ENCODE data around the gene ERICH4. TPM values are rescaled to one million over a fixed set of nuclear protein-coding genes. Genes with fewer than 3 reads are reported as not detected.

Gene ERICH4
- total RNA-seq, 3 donors from 2014 or later (not counting 1 experiment from before 2014, with no cell fraction given), result not detected

GRCh38 chr19:41430922-41431321 lies 12.0 kb upstream of the ERICH4 start:
- no peak for TF ChIP-seq CTCF (IDR thresholded peaks at IDR 0.05)
- Mint-ChIP-seq H3K4me1 (peaks cover 10 to 28% of the 10 kb centered on the region in 2 donors), H3K36me3 (no peaks in the 10 kb centered on the region), H3K27ac (peak overlapping the region in 1 of 2 donors; percentile 29), H3K4me3 (no peak overlapping the region), H3K9me3 (no peaks in the 10 kb centered on the region), H3K27me3 (ENCODE audit: low read depth in 2 of 2) (no peaks in the 10 kb centered on the region)
- no peak overlapping the region for H3K27ac ChIP-seq (ENCODE audit: low read length)
- intact Hi-C loops (cut with micrococcal nuclease), result no loop called here
- 85% methylated on average over 6 of the region's 6 CpGs for WGBS (ENCODE audit: insufficient coverage)
- no peaks in the 10 kb centered on the region for H3K27me3 ChIP-seq (ENCODE audit: control insufficient read depth, insufficient read depth, low read length)
- no peak for DNase-seq
- peaks cover 29% of the 10 kb centered on the region for H3K4me1 ChIP-seq (ENCODE audit: control insufficient read depth, insufficient read depth, low read length)
- H3K4me3 ChIP-seq (ENCODE audit: low read length), result no peak overlapping the region
- no peak for ATAC-seq
- H3K9me3 ChIP-seq (ENCODE audit: control insufficient read depth, insufficient read depth, low read length), result no peaks in the 10 kb centered on the region
- H3K36me3 ChIP-seq (ENCODE audit: control insufficient read depth, insufficient read depth, low read length), result peaks cover 26% of the 10 kb centered on the region

GRCh38 chr19:41431426-41432386 lies 11.2 kb upstream of the ERICH4 start:
- ATAC-seq (no peak), DNase-seq (peak in 1 of 2 donors; percentile 33)
- Histone ChIP-seq H3K9me3 (ENCODE audit: control insufficient read depth, insufficient read depth, low read length) (no peaks in the 10 kb centered on the region), H3K4me1 (ENCODE audit: control insufficient read depth, insufficient read depth, low read length) (peaks cover 27% of the 10 kb centered on the region), H3K4me3 (ENCODE audit: low read length) (no peak overlapping the region), H3K27ac (ENCODE audit: low read length) (no peak overlapping the region), H3K36me3 (ENCODE audit: control insufficient read depth, insufficient read depth, low read length) (peaks cover 26% of the 10 kb centered on the region), H3K27me3 (ENCODE audit: control insufficient read depth, insufficient read depth, low read length) (no peaks in the 10 kb centered on the region)
- H3K9me3 Mint-ChIP-seq, result no peaks in the 10 kb centered on the region
- peak overlapping the region in 1 of 2 donors; percentile 29 for H3K27ac Mint-ChIP-seq
- H3K36me3 Mint-ChIP-seq, result no peaks in the 10 kb centered on the region
- H3K4me3 Mint-ChIP-seq, result no peak overlapping the region
- no peaks in the 10 kb centered on the region for H3K27me3 Mint-ChIP-seq (ENCODE audit: low read depth in 2 of 2)
- no peak for TF ChIP-seq CTCF (IDR thresholded peaks at IDR 0.05)
- peaks cover 9 to 25% of the 10 kb centered on the region in 2 donors for H3K4me1 Mint-ChIP-seq
- 79% methylated on average over 23 of the region's 23 CpGs for WGBS (ENCODE audit: insufficient coverage)
- intact Hi-C loops (cut with micrococcal nuclease), result no loop called here

- Mint-ChIP-seq H3K36me3 (no peaks in the 10 kb centered on the region), H3K27ac (no peak overlapping the region), H3K4me1 (peaks cover 10 to 11% of the 10 kb centered on the region in 2 donors), H3K4me3 (no peak overlapping the region), H3K9me3 (no peaks in the 10 kb centered on the region), H3K27me3 (ENCODE audit: low read depth in 2 of 2) (no peaks in the 10 kb centered on the region)
- Histone ChIP-seq H3K4me3 (ENCODE audit: low read length) (no peak overlapping the region), H3K9me3 (ENCODE audit: control insufficient read depth, insufficient read depth, low read length) (no peaks in the 10 kb centered on the region), H3K27ac (ENCODE audit: low read length) (no peak overlapping the region), H3K27me3 (ENCODE audit: control insufficient read depth, insufficient read depth, low read length) (no peaks in the 10 kb centered on the region), H3K4me1 (ENCODE audit: control insufficient read depth, insufficient read depth, low read length) (peaks cover 12% of the 10 kb centered on the region), H3K36me3 (ENCODE audit: control insufficient read depth, insufficient read depth, low read length) (peaks cover 26% of the 10 kb centered on the region)
- no peak for DNase-seq
- 96% methylated on average over 18 of the region's 18 CpGs for WGBS (ENCODE audit: insufficient coverage)
- no peak for ATAC-seq
- TF ChIP-seq CTCF (IDR thresholded peaks at IDR 0.05), result no peak
- intact Hi-C loops (cut with micrococcal nuclease), result no loop called here
These were observed 9.8 kb upstream of the ERICH4 start for GRCh38 chr19:41433171-41433570.
